HG03439 (cell line): Measurements from ENCODE around the gene FAM174C.

Experiments
- ATAC-seq: cut with Tn5 transposase; IDR thresholded peaks from one replicate; pipeline ENCODE4 v1.9.1; 2021; ENCODE audit warnings: mild to moderate bottlenecking, moderate library complexity; ENCODE audit not compliant: unreplicated experiment

FAM174C gene

DNA sequence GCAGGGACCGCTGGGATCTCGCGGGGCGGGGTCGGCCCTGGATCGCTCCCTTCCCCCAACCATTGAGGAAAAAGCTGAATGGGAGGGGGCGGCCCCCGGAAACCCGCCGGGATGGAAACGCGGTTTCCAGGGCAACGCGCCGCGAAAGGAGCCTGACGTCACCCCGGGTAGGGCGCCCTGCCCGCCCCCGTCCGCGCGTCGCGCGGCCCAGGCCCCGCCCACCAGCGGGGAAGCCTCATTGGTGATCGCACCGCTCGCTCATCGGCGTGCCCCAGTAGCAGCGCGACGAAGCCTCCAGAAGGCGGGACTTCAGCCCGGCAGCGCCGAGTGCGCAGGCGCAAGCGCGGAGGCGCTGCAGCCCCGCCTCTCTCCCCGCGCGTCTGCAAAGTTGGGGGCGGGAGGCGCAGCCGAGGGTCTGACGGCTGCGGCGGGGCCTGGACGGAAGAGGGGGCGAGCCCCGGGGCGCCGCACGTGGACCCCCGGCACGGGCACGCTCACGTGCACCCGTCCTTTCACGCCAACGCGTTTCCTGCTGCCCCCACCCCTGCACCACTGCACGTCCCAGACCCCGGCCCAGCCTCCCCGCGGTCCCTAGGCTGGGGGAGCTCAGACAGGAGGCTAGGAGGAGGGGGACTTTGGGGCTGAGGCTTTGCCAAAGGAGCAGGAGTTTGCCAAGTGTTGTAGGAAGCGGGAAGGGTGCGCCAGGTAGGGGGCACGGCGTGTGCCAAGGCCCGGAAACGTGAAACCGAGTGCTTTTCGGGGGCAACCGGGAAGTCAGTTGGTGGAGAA lies 14.4 kb upstream of the FAM174C start:
- ATAC-seq, result peak; percentile 46

- no peak for ATAC-seq
Observed at GRCh38 chr19:1261538-1261797, 13.9 kb upstream of the FAM174C start.

DNA sequence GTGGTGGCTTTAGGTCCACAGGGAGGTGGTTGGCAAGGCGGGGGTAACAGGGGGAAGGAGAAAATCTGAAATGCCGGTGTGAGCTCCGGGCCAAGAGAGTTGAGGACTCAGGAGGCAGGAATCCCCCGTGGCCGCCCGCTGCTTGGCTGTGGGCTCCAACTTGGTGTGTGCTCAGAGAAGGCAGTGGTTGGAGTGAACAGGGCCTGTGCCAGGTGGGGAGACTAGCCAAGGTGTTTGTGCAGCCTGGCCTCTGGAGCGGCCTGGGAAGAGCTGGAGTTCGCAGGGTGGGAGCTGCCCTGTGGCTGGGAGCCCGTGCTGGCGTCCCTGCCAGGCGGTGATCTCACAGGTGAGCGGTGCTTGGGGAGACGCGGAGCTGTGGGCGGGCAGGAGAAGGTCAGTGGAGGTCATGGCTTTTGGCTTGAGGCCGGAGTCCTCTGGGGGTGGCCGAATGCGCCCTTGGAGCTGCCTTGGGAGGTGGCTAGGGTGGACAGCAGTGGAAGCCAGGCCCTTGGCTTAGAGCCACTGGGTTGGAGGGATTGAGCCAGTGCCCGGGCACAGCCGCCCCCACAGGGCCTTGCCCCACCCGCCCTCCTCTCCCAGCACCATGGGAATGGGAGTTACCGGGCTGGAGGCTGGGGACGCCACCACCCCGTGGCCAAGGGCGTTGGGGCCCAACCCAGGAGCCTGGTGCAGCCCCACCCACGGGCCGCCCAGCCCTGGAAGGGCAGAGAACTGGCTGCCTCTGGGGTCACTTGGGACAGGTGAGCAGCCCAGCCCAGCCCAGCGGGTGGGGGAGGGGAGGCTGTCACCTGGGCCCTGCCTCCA lies 13.3 kb upstream of the FAM174C start:
- ATAC-seq, result no peak

DNA sequence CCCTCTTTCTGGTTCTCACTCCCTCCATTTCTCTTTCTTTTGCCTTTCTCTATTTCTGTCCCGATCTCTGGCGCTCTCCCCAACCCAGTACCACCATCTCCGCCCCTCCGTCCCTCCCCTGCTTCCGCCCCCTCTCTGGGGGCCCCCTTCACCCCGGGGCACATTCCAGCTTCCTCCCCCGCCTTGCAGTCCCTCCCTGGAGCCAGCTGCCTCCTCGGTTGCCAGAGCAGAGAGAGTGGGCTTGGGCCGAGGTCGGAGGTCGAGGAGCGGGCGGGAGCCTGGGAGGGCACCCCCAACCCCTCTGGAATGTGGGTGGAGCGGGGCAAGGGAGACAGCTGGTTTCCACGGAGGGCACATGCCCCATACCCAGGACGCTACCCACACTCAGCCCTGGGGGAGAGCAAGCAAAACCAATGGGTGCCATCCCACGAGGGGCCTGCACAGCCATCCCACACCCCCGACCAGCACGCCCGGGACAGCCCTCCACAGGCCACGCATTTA lies 12.7 kb upstream of the FAM174C start:
- no peak for ATAC-seq

GRCh38 chr19:1263188-1263587 lies 12.1 kb upstream of the FAM174C start:
- no peak for ATAC-seq

DNA sequence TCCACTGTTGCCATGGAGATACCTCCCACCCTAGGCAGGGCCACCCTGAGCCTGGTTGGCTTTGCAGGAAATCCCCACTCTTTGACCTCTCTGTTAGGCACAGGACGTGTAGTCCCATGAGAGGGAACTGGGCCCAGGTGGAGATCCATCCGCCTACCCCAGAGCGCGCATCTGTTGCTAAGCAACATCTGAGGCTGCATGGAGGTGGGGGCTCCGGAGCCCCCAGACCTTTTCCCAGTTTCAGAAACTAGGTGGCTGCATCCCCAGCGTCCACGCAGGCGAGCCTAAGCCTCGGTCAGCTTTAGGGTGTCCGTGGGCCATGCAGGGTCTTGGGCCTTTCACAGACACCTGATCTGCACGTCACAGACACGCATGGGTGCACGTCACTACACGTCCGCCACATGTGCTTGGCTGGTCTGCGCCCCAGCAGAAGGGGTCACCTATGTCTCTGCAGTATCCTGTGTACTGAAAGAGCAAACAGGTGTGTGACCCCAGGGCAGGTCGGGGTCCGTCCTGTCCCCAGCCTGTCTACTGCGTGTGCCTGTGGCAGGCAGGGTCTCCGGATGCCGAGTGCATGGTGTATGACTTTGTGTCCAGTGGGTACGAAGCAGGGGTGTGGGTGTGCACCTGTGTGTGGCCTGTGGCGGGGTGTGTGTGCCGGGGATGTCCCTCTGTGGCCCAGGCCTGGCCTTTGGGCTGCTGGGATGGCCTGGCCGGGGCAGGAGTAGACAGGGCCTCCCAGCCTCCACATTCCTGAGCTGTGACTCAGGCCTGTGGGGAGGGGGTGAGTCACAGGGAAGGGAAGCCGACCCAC lies 10.3 kb upstream of the FAM174C start:
- ATAC-seq, result no peak

GRCh38 chr19:1265615-1266128 lies 9.7 kb upstream of the FAM174C start:
- no peak for ATAC-seq

DNA sequence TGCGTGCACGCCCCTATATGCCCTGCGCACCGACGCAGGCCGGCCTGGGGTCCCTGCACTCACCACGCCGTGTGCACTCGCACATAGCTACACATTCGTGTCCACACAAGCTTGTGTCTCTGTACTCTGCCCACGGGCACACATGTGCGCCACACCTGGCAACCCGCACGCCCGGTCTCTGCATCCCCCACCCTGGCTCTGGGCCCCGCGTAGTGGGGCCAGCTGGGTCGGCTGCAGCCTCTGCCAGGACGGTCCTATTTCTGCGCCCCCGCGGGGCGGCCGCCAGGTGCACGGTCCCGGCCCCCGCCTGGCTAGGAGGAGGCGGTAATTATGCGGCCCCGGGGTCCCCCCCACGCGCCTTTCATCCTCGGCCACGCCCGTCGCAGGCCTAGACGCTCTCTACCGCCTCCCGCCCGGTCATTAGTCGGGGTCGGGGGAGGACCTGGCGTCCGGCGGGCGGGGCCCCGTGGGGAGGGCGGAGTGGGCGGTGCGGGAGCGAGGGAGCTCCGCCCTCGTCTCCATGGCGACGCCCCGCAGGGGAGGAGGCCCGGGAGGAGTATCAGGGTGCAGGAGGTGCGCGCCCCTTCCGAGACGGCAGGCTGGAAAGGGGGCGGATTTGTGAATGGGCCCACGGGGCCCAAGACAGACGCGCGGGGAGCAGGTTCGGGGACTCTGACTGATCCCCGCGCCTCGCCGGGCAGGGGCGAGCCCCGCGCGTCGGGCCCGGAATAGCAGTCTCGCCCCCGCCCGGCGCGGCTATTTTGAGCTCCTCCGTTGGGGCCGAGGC lies 9.0 kb upstream of the FAM174C start:
- ATAC-seq, result peak; percentile 25

DNA sequence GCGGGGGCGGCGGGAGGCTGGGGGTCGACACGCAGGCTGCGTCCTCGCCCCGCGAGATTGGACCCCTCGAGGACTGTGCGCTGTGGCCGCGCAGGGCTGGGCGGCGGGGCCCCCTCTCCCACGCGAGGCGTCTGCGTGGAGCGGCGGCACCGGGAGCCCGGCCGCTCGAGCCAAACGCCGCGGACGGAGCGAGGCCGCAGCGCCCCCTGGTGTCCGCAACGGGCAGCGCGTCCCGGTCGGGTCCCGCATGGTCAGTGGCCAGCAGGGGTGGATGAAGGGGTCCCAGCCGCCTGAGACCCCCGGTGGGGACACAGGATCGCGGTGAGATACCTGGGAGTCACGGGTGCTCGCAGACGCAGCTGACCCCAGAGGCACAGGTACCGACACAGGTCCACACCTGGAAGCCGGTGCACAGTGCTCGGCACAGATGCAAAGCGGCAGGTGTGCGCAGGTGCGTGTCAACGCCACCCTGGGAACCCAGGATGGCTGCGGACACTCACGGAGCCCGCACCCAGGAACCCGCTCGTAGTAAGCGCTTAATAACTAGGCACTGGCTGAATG lies 8.3 kb upstream of the FAM174C start:
- peak; percentile 9 for ATAC-seq

- ATAC-seq, result no peak
Observed at GRCh38 chr19:1267477-1268225, 7.7 kb upstream of the FAM174C start.

- no peak for ATAC-seq
Observed at GRCh38 chr19:1268226-1269064, 6.9 kb upstream of the FAM174C start.

DNA sequence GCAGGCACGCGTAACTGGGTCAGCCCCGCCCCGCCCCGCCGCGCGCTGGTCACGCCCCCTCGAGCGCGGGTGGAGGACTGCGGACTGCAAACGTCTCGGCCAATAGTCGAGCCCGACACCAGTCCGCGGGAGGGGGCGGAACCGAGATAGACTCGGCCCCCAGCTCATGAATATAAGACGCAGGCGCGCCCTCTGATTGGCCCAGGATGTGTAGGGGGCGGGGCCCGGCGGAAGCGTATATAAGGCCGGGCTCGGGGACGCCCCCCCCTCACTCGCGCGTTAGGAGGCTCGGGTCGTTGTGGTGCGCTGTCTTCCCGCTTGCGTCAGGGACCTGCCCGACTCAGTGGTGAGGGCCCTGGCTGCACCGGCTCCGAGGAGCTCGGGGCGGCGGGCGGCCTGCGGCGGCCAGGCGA lies 6.3 kb upstream of the FAM174C start, which contains the start of gene CIRBP:
Gene CIRBP (plus strand): TSS at position 268 of the 413 bp plus-strand sequence. CDS start 1,602 bp downstream, outside the sequence.
- peak; percentile 51 for ATAC-seq

- peak; percentile 27 for ATAC-seq
Observed at GRCh38 chr19:1269478-1270212, 5.7 kb upstream of the FAM174C start.

DNA sequence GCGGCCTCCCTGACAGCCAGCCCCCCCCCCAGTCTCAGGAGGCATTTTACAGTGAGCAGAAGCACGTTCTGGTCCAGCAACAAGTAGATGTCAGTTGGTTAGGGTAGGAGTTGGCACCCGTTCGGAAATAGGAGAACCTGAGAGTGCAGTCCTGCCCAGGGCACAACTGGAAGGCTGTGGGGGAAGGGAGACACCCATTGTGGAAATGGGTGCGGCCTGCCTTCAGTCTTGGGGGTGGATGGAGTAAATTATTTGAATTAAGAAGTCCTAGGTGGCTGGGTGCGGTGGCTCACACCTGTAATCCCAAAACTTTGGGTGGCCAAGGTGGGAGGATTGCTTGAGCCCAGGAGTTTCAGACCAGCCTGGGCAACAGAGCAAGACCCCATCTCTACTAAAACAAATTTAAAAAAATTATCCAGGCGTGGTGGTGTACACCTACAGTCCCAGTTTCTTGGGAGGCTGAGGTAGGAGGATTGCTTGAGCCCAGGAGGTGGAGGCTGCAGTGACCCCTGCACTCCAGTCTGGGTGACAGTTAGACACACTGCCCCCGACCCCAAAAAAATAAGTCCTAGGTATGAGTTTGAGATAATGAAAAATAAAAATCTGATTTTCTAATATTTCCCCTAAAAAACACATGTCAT lies 5.0 kb upstream of the FAM174C start:
- ATAC-seq, result no peak

GRCh38 chr19:1270854-1271527 lies 4.3 kb upstream of the FAM174C start:
- ATAC-seq, result no peak
